ENCODE measurements around the gene DNAJB12.
"Not testable (repeated sequence)": the region's sequence is repeated elsewhere in the genome, so short reads cannot be mapped to it uniquely, and the experiment has no call there.

Gene DNAJB12

DNA sequence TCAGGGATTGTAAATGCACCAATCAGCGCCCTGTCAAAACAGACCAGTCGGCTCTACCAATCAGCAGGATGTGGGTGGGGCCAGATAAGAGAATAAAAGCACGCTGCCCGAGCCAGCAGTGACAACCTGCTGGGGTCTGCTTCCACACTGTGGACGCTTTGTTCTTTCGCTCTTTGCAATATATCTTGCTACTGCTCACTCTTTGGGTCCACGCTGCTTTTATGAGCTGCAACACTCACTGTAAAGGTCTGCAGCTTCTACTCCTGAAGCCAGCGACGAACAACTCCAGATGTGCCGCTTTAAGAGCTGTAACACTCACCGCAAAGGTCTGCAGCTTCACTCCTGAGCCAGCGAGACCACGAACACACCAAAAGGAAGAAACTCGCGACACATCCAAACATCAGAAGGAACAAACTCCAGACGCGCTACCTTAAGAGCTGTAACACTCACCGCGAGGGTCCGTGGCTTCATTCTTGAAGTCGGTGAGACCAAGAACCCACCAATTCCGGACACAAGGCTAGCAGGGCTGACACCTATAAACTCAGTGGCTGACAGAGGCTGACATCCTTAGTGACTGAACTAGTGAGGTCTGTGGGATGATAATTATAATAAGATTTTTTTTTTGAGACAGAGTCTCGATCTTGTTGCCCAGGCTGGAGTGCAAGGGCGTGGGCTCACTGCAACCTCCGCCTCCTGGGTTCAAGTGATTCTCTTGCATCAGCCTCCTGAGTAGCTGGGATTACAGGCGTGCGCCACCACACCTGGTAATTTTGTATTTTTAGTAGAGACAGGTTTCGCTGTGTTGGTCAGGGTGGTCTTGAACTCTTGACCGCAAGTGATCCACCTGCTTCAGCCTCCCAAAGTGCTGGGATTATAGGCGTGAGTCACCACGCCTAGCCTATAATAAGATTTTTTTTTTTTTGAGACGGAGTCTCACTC lies 27.8 kb downstream of the DNAJB12 start:
- H3K4me3 ChIP-seq (ENCODE audit: insufficient read depth in 1 of 2, low read depth in 1 of 2, low read length in 2 of 2); H3K14ac ChIP-seq (ENCODE audit: low read length in 2 of 2); H2BK5ac ChIP-seq (ENCODE audit: low read depth, low read length, poor library complexity, severe bottlenecking); H3K23ac ChIP-seq (ENCODE audit: low read length in 2 of 2); H2BK120ac ChIP-seq (ENCODE audit: low read depth, low read length); H3K4me2 ChIP-seq (ENCODE audit: low read length, poor library complexity, severe bottlenecking); H3K36me3 ChIP-seq (ENCODE audit: control insufficient read depth in 1 of 2, insufficient read depth in 2 of 2, low read depth in 1 of 2, low read length in 2 of 2); H3K4ac ChIP-seq (ENCODE audit: low read depth in 1 of 2, low read length in 2 of 2); H4K8ac ChIP-seq (ENCODE audit: low read length); H3K9ac ChIP-seq (ENCODE audit: low read length); H3K27me3 ChIP-seq (ENCODE audit: control insufficient read depth in 1 of 2, insufficient read depth in 1 of 2, low read length in 2 of 2); H3K18ac ChIP-seq (ENCODE audit: low read depth in 1 of 2, low read length in 2 of 2); H4K91ac ChIP-seq (ENCODE audit: low read length); H3K79me1 ChIP-seq (replicated peaks; ENCODE audit: low read length, poor library complexity, severe bottlenecking); H3K9me3 ChIP-seq (ENCODE audit: control insufficient read depth, low read length); H2AK5ac ChIP-seq (ENCODE audit: low read length, severe bottlenecking); H2AFZ ChIP-seq (ENCODE audit: low read depth, low read length); DNase-seq; H3K27ac ChIP-seq (ENCODE audit: low read length, poor library complexity, severe bottlenecking): not testable (repeated sequence)
- 94% methylated on average over 32 of the region's 32 CpGs for WGBS
- Histone ChIP-seq H2BK12ac (ENCODE audit: low read length in 2 of 2) (peak overlapping the region in 1 of 2 experiments; percentile 50), H3K4me1 (ENCODE audit: control insufficient read depth, insufficient read depth, low read depth, low read length) (peaks cover 56% of the 10 kb centered on the region), H2BK15ac (ENCODE audit: low read depth, poor library complexity, severe bottlenecking) (peak overlapping the region; percentile 2)

DNA sequence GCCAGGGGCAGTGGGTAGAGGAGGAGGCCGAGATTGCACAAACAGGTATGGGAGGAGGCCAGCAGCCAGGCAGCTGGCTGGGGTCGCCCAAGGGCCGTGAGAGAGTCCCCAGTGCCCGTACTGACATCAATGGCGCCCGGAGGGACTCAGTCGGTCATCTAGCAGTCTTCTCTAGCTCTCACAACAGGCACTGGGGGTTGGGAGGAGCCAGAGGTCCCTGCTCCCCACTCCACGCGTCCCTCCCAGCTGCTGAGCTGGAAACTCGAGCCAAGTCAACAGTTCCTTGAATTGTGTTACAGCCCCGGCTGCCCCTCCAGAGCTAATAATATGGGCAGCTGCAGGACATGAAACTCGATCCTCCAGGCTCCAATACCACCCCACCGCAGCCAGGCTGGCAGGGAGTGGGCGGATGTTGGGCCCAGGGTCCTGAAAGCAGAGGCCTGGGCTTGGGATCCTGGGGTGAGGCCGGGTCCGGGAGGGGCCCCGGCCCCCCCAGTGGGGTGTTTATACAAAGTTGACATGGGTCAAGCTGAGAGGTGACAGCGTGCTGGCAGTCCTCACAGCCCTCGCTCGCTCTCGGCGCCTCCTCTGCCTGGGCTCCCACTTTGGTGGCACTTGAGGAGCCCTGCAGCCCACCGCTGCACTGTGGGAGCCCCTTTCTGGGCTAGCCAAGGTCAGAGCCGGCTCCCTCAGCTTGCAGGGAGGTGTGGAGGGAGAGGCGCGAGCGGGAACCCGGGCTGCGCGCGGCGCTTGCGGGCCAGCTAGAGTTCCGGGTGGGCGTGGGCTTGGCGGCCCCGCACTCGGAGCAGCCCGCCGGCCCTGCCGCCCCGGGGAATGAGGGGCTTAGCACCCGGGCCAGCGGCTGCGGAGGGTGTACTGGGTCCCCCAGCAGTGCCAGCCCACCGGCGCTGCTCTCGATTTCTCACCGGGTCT lies 29.2 kb downstream of the DNAJB12 start:
- peak; percentile 48 for DNase-seq
- not testable (repeated sequence) for H3K9me3 ChIP-seq (ENCODE audit: control insufficient read depth, low read length)

DNA sequence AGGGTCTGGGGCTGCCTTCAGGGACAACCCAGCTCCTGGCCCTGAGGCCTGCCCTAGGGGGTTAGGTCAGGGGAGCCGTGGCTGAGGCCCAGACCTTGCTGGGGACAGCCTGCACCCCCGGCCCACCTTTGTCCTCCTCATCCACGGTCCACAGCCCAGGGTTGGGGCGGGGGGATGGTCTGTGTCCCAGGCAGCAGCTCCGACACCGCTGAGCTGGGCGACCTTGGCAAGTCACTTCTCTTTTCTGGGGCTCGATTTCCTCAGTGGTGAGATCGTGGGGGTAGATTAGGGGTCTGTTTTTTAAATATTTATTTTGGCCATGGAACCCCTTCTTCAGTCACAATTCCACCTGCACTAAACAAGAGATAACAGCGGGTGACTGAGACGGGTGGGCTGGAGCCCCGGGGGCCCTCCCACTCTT lies 30.9 kb downstream of the DNAJB12 start:
- Histone ChIP-seq H2BK120ac (ENCODE audit: low read depth, low read length) (peak overlapping the region; percentile 100), H2BK15ac (ENCODE audit: low read depth, poor library complexity, severe bottlenecking) (peak overlapping the region; percentile 96), H3K18ac (ENCODE audit: low read depth in 1 of 2, low read length in 2 of 2) (peak overlapping the region; percentile 22 to 83), H2BK12ac (ENCODE audit: low read length in 2 of 2) (peak overlapping the region; percentile 100), H3K9me3 (ENCODE audit: control insufficient read depth, low read length) (no peaks in the 10 kb centered on the region), H3K27me3 (ENCODE audit: control insufficient read depth in 1 of 2, insufficient read depth in 1 of 2, low read length in 2 of 2) (no peaks in the 10 kb centered on the region), H4K91ac (ENCODE audit: low read length) (peak overlapping the region; percentile 100), H3K4ac (ENCODE audit: low read depth in 1 of 2, low read length in 2 of 2) (peak overlapping the region; percentile 79 to 97), H3K79me1 (replicated peaks; ENCODE audit: low read length, poor library complexity, severe bottlenecking) (no peaks in the 10 kb centered on the region), H3K23ac (ENCODE audit: low read length in 2 of 2) (no peak overlapping the region), H2AFZ (ENCODE audit: low read depth, low read length) (no peak overlapping the region), H3K27ac (ENCODE audit: low read length, poor library complexity, severe bottlenecking) (no peak overlapping the region), H3K4me1 (ENCODE audit: control insufficient read depth, insufficient read depth, low read depth, low read length) (peaks cover 57% of the 10 kb centered on the region), H3K4me3 (ENCODE audit: insufficient read depth in 1 of 2, low read depth in 1 of 2, low read length in 2 of 2) (no peak overlapping the region), H3K14ac (ENCODE audit: low read length in 2 of 2) (no peak overlapping the region), H2BK5ac (ENCODE audit: low read depth, low read length, poor library complexity, severe bottlenecking) (no peak overlapping the region), H3K36me3 (ENCODE audit: control insufficient read depth in 1 of 2, insufficient read depth in 2 of 2, low read depth in 1 of 2, low read length in 2 of 2) (no peaks in the 10 kb centered on the region), H3K9ac (ENCODE audit: low read length) (no peak overlapping the region), H2AK5ac (ENCODE audit: low read length, severe bottlenecking) (peak overlapping the region; percentile 70), H4K8ac (ENCODE audit: low read length) (peak overlapping the region; percentile 39), H3K4me2 (ENCODE audit: low read length, poor library complexity, severe bottlenecking) (no peak overlapping the region)
- DNase-seq = no peak
- 95% methylated on average over 9 of the region's 12 CpGs for WGBS

More for the DNA sequence above, 29.2 kb downstream of the DNAJB12 start:
- peak overlapping the region; percentile 87 for H2AK5ac ChIP-seq (ENCODE audit: low read length, severe bottlenecking)
- not testable (repeated sequence) for H3K27me3 ChIP-seq (ENCODE audit: control insufficient read depth in 1 of 2, insufficient read depth in 1 of 2, low read length in 2 of 2); H3K23ac ChIP-seq (ENCODE audit: low read length in 2 of 2); H3K79me1 ChIP-seq (replicated peaks; ENCODE audit: low read length, poor library complexity, severe bottlenecking); H3K9ac ChIP-seq (ENCODE audit: low read length); H3K4me3 ChIP-seq (ENCODE audit: insufficient read depth in 1 of 2, low read depth in 1 of 2, low read length in 2 of 2); H2AFZ ChIP-seq (ENCODE audit: low read depth, low read length); H3K36me3 ChIP-seq (ENCODE audit: control insufficient read depth in 1 of 2, insufficient read depth in 2 of 2, low read depth in 1 of 2, low read length in 2 of 2)
- peak overlapping the region in 1 of 2 experiments; percentile 44 for H3K14ac ChIP-seq (ENCODE audit: low read length in 2 of 2)
- peak overlapping the region; percentile 71 to 86 for H3K18ac ChIP-seq (ENCODE audit: low read depth in 1 of 2, low read length in 2 of 2)
- H2BK5ac ChIP-seq (ENCODE audit: low read depth, low read length, poor library complexity, severe bottlenecking) = peak overlapping the region; percentile 35
- H4K91ac ChIP-seq (ENCODE audit: low read length) = peak overlapping the region; percentile 80
- peak overlapping the region; percentile 3 for H3K27ac ChIP-seq (ENCODE audit: low read length, poor library complexity, severe bottlenecking)
- H2BK120ac ChIP-seq (ENCODE audit: low read depth, low read length) = peak overlapping the region; percentile 85
- peak overlapping the region; percentile 59 to 96 for H2BK12ac ChIP-seq (ENCODE audit: low read length in 2 of 2)
- H2BK15ac ChIP-seq (ENCODE audit: low read depth, poor library complexity, severe bottlenecking) = peak overlapping the region; percentile 95
- 90% methylated on average over 47 of the region's 49 CpGs for WGBS
- peak overlapping the region; percentile 66 for H4K8ac ChIP-seq (ENCODE audit: low read length)
- peak overlapping the region; percentile 32 for H3K4me2 ChIP-seq (ENCODE audit: low read length, poor library complexity, severe bottlenecking)
- H3K4ac ChIP-seq (ENCODE audit: low read depth in 1 of 2, low read length in 2 of 2) = peak overlapping the region; percentile 45 to 73
- H3K4me1 ChIP-seq (ENCODE audit: control insufficient read depth, insufficient read depth, low read depth, low read length) = peaks cover 58% of the 10 kb centered on the region
